Gastroesophageal sphincter (tissue), 4 donors: ENCODE results near the gene COMMD10. TPM values are rescaled to one million over a fixed set of nuclear protein-coding genes. Genes with fewer than 3 reads are reported as not detected.

Experiments
- ATAC-seq: fragments of 150-250 bp; one replicate; pipeline ENCODE4 v1.9.1; 2016; ENCODE audit warnings: mild to moderate bottlenecking, moderate library complexity
- H3K27ac ChIP-seq, 4 donors: fragments of 200-600 bp; sonication (generic) in 3 of 4; 1 replicate in 3 of 4; 2 replicates in 1 of 4; pipeline ENCODE4 v1.5.1; 2016 to 2019
- H3K27me3 ChIP-seq: fragments of 200-600 bp; sonication (generic); one replicate; pipeline ENCODE4 v1.5.1; 2019
- H3K36me3 ChIP-seq, 2 donors: fragments of 200-600 bp; sonication (generic); one replicate each; pipeline ENCODE4 v1.5.1; 2019; ENCODE audit warnings: control low read depth in 1 of 2
- H3K4me1 ChIP-seq, 3 donors: fragments of 200-600 bp; sonication (generic); 1 replicate in 2 of 3; 2 replicates in 1 of 3; pipeline ENCODE4 v1.5.1; 2016 to 2019; ENCODE audit warnings: control low read depth in 2 of 3
- H3K4me3 ChIP-seq, 2 donors: fragments of 200-600 bp; sonication (generic); one replicate each; pipeline ENCODE4 v1.5.1; 2019; ENCODE audit warnings: mild to moderate bottlenecking in 1 of 2, moderate library complexity in 1 of 2
- H3K9me3 ChIP-seq, 3 donors: fragments of 200-600 bp; sonication (generic); one replicate each; pipeline ENCODE4 v1.5.1; 2017 to 2019; ENCODE audit warnings: control low read depth in 2 of 3
- CTCF ChIP-seq, 4 experiments: fragments of 200-600 bp in 2 of 4; fragments of 450-650 bp in 2 of 4; sonication (generic) in 1 of 4; IDR thresholded peaks; one replicate each; pipeline ENCODE4 v1.5.1; 2017 to 2019; ENCODE audit warnings: antibody characterized with exemption in 4 of 4, mild to moderate bottlenecking in 2 of 4, moderate library complexity in 2 of 4
- EP300 ChIP-seq: sonication (generic); formaldehyde crosslinking; IDR thresholded peaks from one replicate; pipeline ENCODE4 v1.6.1; 2017; ENCODE audit warnings: antibody characterized with exemption, mild to moderate bottlenecking
- POLR2A ChIP-seq, 2 donors: fragments of 450-650 bp; IDR thresholded peaks; one replicate each; pipeline ENCODE4 v1.6.1; 2017; ENCODE audit warnings: antibody characterized with exemption in 2 of 2, mild to moderate bottlenecking in 2 of 2, moderate library complexity in 1 of 2
- POLR2AphosphoS5 ChIP-seq: sonication (generic); formaldehyde crosslinking; IDR thresholded peaks from one replicate; pipeline ENCODE4 v1.6.1; 2017; ENCODE audit warnings: antibody characterized with exemption
- WGBS, 2 donors: methylation state at CpG; one replicate each; pipeline ENCODE4 v1.1.5; 2018; ENCODE audit warnings: low coverage in 1 of 2; 5-methylcytosine and 5-hydroxymethylcytosine counted together
- total RNA-seq, 4 donors: library from RNA; depleted of rRNA; stranded (reverse); fragments of >200 nt; gene quantifications; one replicate each; pipeline ENCODE4 v1.1.0, GENCODE V29; 2016

Gene COMMD10
- total RNA-seq, 4 donors from 2014 or later = 26.4 to 48.3 (median 29.6) TPM

DNA sequence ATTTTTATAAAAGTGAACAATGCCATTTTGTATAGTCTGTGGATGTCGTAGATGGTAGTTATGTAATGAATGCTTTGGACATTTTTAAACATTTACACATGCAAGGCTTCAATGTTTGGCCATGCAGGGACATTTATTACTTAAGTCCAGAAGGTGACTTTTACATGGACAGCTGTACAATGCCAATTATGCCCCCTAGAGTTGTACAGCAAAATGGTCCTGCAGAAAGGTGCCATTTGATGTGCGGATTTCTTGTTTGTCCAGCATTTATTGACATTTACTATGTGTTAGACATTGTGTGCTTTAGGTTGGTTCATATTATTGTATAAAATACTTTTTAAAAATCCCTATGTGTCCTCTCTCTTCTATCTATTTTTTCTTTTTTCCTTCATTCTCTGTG is 22.5 kb upstream of the COMMD10 start:
- ATAC-seq = no peak
- 55 to 58% methylated on average over 2 of the region's 2 CpGs for WGBS, 2 donors
- Histone ChIP-seq H3K9me3 (no peaks in the 10 kb centered on the region), H3K27ac (no peak overlapping the region), H3K27me3 (peaks cover 35% of the 10 kb centered on the region), H3K36me3 (no peaks in the 10 kb centered on the region), H3K4me3 (no peak overlapping the region), H3K4me1 (no peaks in the 10 kb centered on the region)
- TF ChIP-seq CTCF (IDR thresholded peaks at IDR 0.05) (no peak), POLR2A (IDR thresholded peaks at IDR 0.05) (no peak), EP300 (no peak), POLR2AphosphoS5 (no peak)

- ATAC-seq = no peak
- Histone ChIP-seq H3K36me3 (no peaks in the 10 kb centered on the region), H3K4me1 (no peaks in the 10 kb centered on the region), H3K4me3 (no peak overlapping the region), H3K27ac (no peak overlapping the region), H3K27me3 (peaks cover 35% of the 10 kb centered on the region), H3K9me3 (no peaks in the 10 kb centered on the region)
- WGBS, 2 donors = 80 to 87% methylated on average over 2 of the region's 3 CpGs
- no peak for TF ChIP-seq POLR2A (IDR thresholded peaks at IDR 0.05)
- no peak for TF ChIP-seq POLR2AphosphoS5
- no peak for TF ChIP-seq CTCF (IDR thresholded peaks at IDR 0.05)
- no peak for TF ChIP-seq EP300
Observed at GRCh38 chr5:116063950-116064349, 20.9 kb upstream of the COMMD10 start.

DNA sequence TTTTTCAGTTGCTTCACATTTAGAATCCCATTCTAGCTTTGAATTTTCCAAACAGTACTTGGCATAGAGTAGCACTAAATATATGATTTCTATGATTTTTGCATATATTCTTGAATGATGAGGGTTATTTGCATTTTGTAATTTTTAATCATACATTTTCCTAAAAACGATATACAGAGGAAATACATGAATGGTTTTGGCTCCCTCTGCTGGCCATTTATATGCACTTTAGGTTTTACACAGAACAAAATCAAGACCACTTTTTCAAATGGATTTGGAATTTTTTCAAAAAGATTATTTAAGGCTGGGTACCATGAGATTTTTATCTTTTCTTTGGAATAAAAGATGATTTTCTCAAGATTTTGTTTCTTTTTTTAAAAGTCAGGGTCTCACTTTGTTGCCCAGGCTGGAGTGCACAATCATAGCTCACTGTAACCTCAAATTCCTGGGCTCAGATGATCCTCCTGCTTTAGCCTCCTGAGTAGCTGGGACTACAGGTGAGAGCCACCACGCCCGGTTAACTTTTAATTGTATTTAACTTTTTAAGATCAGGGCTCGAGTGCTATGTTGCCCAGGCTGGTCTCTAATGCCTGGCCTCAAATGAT is 16.7 kb upstream of the COMMD10 start:
- no peaks in the 10 kb centered on the region for H3K4me1 ChIP-seq
- no peak overlapping the region for H3K27ac ChIP-seq
- no peaks in the 10 kb centered on the region for H3K36me3 ChIP-seq
- peaks cover 21% of the 10 kb centered on the region for H3K27me3 ChIP-seq
- no peak overlapping the region for H3K4me3 ChIP-seq
- TF ChIP-seq POLR2A (IDR thresholded peaks at IDR 0.05) (no peak), CTCF (IDR thresholded peaks at IDR 0.05) (peak; percentile 75 to 82 (median 79))
- ATAC-seq = no peak
- 9 to 12% methylated on average over 4 of the region's 4 CpGs for WGBS, 2 donors
- H3K9me3 ChIP-seq = no peaks in the 10 kb centered on the region

DNA sequence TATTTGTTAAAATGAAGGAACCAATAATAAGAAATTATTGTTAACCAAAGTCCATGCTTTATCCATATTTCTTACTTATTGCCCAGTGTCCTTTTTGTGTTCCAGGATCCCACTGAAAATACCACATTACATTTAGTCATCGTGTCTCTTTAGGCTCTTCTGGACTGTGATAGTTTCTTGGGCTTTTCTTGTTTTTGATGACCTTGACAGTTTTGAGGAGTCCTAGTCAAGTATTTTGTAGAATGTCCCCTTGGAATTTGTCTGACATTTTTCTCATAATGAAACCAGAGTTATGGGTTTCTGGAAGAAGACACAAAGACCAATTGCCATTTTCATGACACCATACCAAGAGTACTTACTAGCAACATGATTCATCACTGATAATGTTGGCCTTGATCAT is 13.6 kb upstream of the COMMD10 start:
- Histone ChIP-seq H3K4me1 (no peaks in the 10 kb centered on the region), H3K27ac (no peak overlapping the region), H3K4me3 (no peak overlapping the region), H3K27me3 (peaks cover 9% of the 10 kb centered on the region), H3K36me3 (no peaks in the 10 kb centered on the region), H3K9me3 (no peaks in the 10 kb centered on the region)
- 78 to 92% methylated on average over 1 of the region's 1 CpG for WGBS, 2 donors
- ATAC-seq = no peak
- TF ChIP-seq CTCF (IDR thresholded peaks at IDR 0.05) = no peak
- TF ChIP-seq POLR2AphosphoS5 = no peak
- TF ChIP-seq POLR2A (IDR thresholded peaks at IDR 0.05) = no peak
- no peak for TF ChIP-seq EP300

DNA sequence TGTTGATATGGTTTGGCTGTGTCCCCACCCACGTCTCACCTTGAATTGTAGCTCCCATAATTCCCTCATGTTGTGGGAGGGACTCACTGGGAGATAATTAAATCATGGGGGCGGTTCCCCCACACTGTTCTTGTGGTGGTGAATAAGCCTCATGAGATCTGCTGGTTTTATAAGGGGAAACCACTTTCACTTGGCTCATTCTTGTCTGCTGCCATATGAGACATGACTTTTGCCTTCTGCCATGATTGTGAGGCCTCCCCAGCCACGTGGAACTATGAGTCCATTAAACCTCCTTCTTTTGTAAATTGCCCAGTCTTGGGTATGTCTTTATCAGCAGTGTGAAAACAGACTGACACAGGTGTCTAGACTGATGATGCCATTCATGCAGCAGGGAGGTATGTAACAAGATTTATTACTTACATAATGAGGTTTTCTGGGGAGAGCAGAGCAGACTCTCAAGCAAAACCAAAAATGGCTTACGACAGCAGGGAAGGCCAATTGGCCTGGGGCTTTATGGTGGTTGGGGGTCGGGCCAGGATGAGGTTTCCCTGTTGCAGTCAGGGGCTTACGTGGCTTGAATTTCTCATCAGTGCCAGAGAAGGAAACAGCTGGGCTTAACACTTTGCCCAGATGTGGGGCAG is 9.5 kb upstream of the COMMD10 start:
- ATAC-seq = no peak
- WGBS, 2 donors = 52 to 62% methylated on average over 3 to 6 of the region's 6 CpGs

More for the DNA sequence above, 9.5 kb upstream of the COMMD10 start:
- no peak for TF ChIP-seq POLR2A (IDR thresholded peaks at IDR 0.05)
- no peak for TF ChIP-seq POLR2AphosphoS5
- TF ChIP-seq EP300 = no peak
- no peak for TF ChIP-seq CTCF (IDR thresholded peaks at IDR 0.05)
- Histone ChIP-seq H3K36me3 (peaks cover 0 to 3% of the 10 kb centered on the region in 2 donors), H3K27ac (no peak overlapping the region), H3K27me3 (no peaks in the 10 kb centered on the region), H3K9me3 (no peaks in the 10 kb centered on the region), H3K4me3 (no peak overlapping the region), H3K4me1 (no peaks in the 10 kb centered on the region)
